Spleen (tissue), 7 donors: ENCODE results near the gene FSCN2.

Experiments
- POLR2AphosphoS5 ChIP-seq, 3 donors: sonication (generic); formaldehyde crosslinking; IDR thresholded peaks; one replicate each; pipeline ENCODE4 v1.5.1; 2017; ENCODE audit warnings: antibody characterized with exemption in 3 of 3
- TF ChIP-seq, protein P1 (sequence below), 11 experiments: fragments of 200-600 bp in 7 of 11; fragments of 450-650 bp in 4 of 11; sonication (generic) in 4 of 11; IDR thresholded peaks in 8 of 11; conservative IDR thresholded peaks in 3 of 11; 1 replicate in 7 of 11; 2 replicates in 4 of 11; pipeline versions ENCODE4 v1.4.0 to v1.8.0; 2016 to 2021; ENCODE audit warnings: antibody characterized with exemption in 11 of 11, inconsistent platforms in 4 of 11, mild to moderate bottlenecking in 1 of 11
- donor health status: DM: no; HTN: no; CAD: no; lungs with moderate emphysema.
- donor health status: DM: no; HTN: no; CAD: no.
- donor health status: DM: no; HTN: no; CAD: no.

DNA sequence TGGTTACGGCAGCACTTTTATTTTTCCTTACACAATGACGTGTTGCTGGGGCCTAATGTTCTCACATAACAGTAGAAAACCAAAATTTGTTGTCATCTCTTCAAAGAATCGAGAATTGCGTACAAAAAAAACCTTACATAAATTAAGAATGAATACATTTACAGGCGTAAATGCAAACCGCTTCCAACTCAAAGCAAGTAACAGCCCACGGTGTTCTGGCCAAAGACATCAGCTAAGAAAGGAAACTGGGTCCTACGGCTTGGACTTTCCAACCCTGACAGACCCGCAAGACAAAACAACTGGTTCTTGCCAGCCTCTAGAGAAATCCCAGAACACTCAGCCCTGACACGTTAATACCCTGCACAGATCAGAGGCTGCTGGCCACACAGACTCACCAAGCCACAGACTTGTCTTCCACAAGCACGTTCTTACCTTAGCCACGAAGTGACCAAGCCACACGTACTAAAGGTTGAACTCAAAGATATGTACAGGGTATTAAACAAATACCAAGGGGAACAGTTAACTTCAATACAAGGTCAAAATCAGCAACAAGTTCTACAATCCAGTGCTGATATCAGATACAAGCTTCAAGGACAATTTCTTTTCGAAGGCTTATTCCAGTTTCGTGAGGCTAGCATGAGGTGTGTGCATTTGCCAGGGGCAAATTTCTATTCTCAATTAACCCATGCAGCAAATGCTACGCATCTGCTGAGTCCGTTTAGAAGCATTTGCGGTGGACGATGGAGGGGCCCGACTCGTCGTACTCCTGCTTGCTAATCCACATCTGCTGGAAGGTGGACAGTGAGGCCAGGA is 18.0 kb upstream of the FSCN2 start:
- TF ChIP-seq, protein P1, sequence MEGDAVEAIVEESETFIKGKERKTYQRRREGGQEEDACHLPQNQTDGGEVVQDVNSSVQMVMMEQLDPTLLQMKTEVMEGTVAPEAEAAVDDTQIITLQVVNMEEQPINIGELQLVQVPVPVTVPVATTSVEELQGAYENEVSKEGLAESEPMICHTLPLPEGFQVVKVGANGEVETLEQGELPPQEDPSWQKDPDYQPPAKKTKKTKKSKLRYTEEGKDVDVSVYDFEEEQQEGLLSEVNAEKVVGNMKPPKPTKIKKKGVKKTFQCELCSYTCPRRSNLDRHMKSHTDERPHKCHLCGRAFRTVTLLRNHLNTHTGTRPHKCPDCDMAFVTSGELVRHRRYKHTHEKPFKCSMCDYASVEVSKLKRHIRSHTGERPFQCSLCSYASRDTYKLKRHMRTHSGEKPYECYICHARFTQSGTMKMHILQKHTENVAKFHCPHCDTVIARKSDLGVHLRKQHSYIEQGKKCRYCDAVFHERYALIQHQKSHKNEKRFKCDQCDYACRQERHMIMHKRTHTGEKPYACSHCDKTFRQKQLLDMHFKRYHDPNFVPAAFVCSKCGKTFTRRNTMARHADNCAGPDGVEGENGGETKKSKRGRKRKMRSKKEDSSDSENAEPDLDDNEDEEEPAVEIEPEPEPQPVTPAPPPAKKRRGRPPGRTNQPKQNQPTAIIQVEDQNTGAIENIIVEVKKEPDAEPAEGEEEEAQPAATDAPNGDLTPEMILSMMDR (IDR thresholded peaks at IDR 0.05 in 8 of 11, conservative IDR thresholded peaks at IDR 0.05 in 3 of 11), result no peak
- TF ChIP-seq POLR2AphosphoS5 (IDR thresholded peaks at IDR 0.05), result no peak
